Upper lobe of left lung (tissue), 6 donors: Measurements from ENCODE around the gene PRKCE. TPM values are rescaled to one million over a fixed set of nuclear protein-coding genes. Genes with fewer than 3 reads are reported as not detected.
A peak's percentile ranks its signal among the peaks of the same experiment; 100 is the strongest.

Experiments used
- ATAC-seq, 2 donors: fragments of 200-7000 bp; cut with Tn5 transposase; one replicate each; pipeline ENCODE4 v1.9.1; 2022; ENCODE audit warnings: mild to moderate bottlenecking in 2 of 2, moderate library complexity in 2 of 2; ENCODE audit not compliant: low FRiP score in 2 of 2
- DNase-seq, 2 donors: peaks; one replicate each; pipeline ENCODE4 v3.0.0-alpha.2; 2019 to 2020
- H3K27ac ChIP-seq, 4 donors: fragments of 200-600 bp; sonication (generic); one replicate each; pipeline ENCODE4 v1.5.1; 2016 to 2019
- H3K27me3 ChIP-seq, 4 donors: fragments of 200-600 bp; sonication (generic); one replicate each; pipeline ENCODE4 v1.5.1; 2017 to 2019
- H3K36me3 ChIP-seq, 4 donors: fragments of 200-600 bp; sonication (generic); one replicate each; pipeline ENCODE4 v1.5.1; 2016 to 2019
- H3K4me1 ChIP-seq, 4 donors: fragments of 200-600 bp; sonication (generic); one replicate each; pipeline ENCODE4 v1.5.1; 2018 to 2019
- H3K4me3 ChIP-seq, 4 donors: fragments of 200-600 bp; sonication (generic); one replicate each; pipeline ENCODE4 v1.5.1; 2017 to 2019; ENCODE audit warnings: mild to moderate bottlenecking in 2 of 4, moderate library complexity in 1 of 4
- H3K9me3 ChIP-seq, 4 donors: fragments of 200-600 bp; sonication (generic); one replicate each; pipeline ENCODE4 v1.5.1; 2018 to 2019
- CTCF ChIP-seq, 6 experiments: fragments of 450-650 bp in 4 of 6; fragments of 200-600 bp in 2 of 6; sonication (generic) in 2 of 6; IDR thresholded peaks; one replicate each; pipeline ENCODE4 v1.5.1; 2016 to 2019; ENCODE audit warnings: antibody characterized with exemption in 6 of 6
- EP300 ChIP-seq, 4 donors: sonication (generic); formaldehyde crosslinking; IDR thresholded peaks; one replicate each; pipeline ENCODE4 v1.5.1; 2017; ENCODE audit warnings: antibody characterized with exemption in 4 of 4, control low read depth in 2 of 4
- POLR2A ChIP-seq, 4 donors: fragments of 450-650 bp; IDR thresholded peaks; one replicate each; pipeline ENCODE4 v1.5.1; 2016 to 2017; ENCODE audit warnings: antibody characterized with exemption in 4 of 4, mild to moderate bottlenecking in 2 of 4
- POLR2AphosphoS5 ChIP-seq, 2 donors: sonication (generic); formaldehyde crosslinking; IDR thresholded peaks; one replicate each; pipeline ENCODE4 v1.5.1; 2017; ENCODE audit warnings: antibody characterized with exemption in 2 of 2
- WGBS, 2 donors: methylation state at CpG; one replicate each; pipeline ENCODE4 v1.1.5; 2017 to 2018; 5-methylcytosine and 5-hydroxymethylcytosine counted together
- total RNA-seq, 6 donors: library from RNA; depleted of rRNA in 4 of 6; stranded (reverse); fragments of >200 nt in 4 of 6; gene quantifications; one replicate each; pipeline versions ENCODE4 v1.1.0 to v1.2.1, GENCODE V29; 2016 to 2021
- donor health status: DM: no; HTN: no; CAD: no; lungs with moderate emphysema.
- donor health status: DM: no; HTN: yes; CAD: no; lungs with severe emphysema.

The PRKCE gene
- total RNA-seq, 6 donors from 2014 or later, result 54.9 to 124 (median 75.6) TPM

GRCh38 chr2:45909171-45909565 is 257.7 kb downstream of the PRKCE start:
- DNase-seq (no peak), ATAC-seq (no peak)
- no peaks in the 10 kb centered on the region for H3K9me3 ChIP-seq
- H3K27me3 ChIP-seq, result no peaks in the 10 kb centered on the region
- H3K4me1 ChIP-seq, result peaks cover 8 to 22% (median 12%) of the 10 kb centered on the region in 4 donors
- 95 to 97% methylated on average over 3 of the region's 3 CpGs for WGBS, 2 donors
- TF ChIP-seq POLR2AphosphoS5 (IDR thresholded peaks at IDR 0.05) (no peak), CTCF (IDR thresholded peaks at IDR 0.05) (no peak), POLR2A (IDR thresholded peaks at IDR 0.05) (no peak), EP300 (IDR thresholded peaks at IDR 0.05) (no peak)
- H3K27ac ChIP-seq, result peak overlapping the region in 3 of 4 donors; percentile 44 to 73 (median 46)
- no peaks in the 10 kb centered on the region for H3K36me3 ChIP-seq
- no peak overlapping the region for H3K4me3 ChIP-seq

- DNase-seq (peak in 1 of 2 donors; percentile 92), ATAC-seq (peak; percentile 50 to 85)
- TF ChIP-seq POLR2A (IDR thresholded peaks at IDR 0.05) (no peak), EP300 (IDR thresholded peaks at IDR 0.05) (peak in 3 of 4 donors; percentile 43 to 80 (median 65)), CTCF (IDR thresholded peaks at IDR 0.05) (no peak), POLR2AphosphoS5 (IDR thresholded peaks at IDR 0.05) (peak; percentile 35 to 72)
- WGBS, 2 donors, result 26 to 53% methylated on average over 5 of the region's 5 CpGs
- Histone ChIP-seq H3K4me1 (peaks cover 6 to 16% (median 11%) of the 10 kb centered on the region in 4 donors), H3K4me3 (no peak overlapping the region), H3K9me3 (no peaks in the 10 kb centered on the region), H3K27ac (peak overlapping the region; percentile 43 to 73 (median 45)), H3K27me3 (no peaks in the 10 kb centered on the region), H3K36me3 (no peaks in the 10 kb centered on the region)
These were observed 258.3 kb downstream of the PRKCE start for GRCh38 chr2:45909677-45910191.

GRCh38 chr2:45910473-45911060 is 259.1 kb downstream of the PRKCE start:
- Histone ChIP-seq H3K27me3 (no peaks in the 10 kb centered on the region), H3K4me3 (no peak overlapping the region), H3K4me1 (peaks cover 0 to 16% (median 9%) of the 10 kb centered on the region in 4 donors), H3K9me3 (no peaks in the 10 kb centered on the region), H3K36me3 (no peaks in the 10 kb centered on the region), H3K27ac (peak overlapping the region; percentile 43 to 73 (median 55))
- 88 to 91% methylated on average over 7 of the region's 7 CpGs for WGBS, 2 donors
- no peak for ATAC-seq
- peak in 1 of 2 donors; percentile 17 for DNase-seq
- TF ChIP-seq EP300 (IDR thresholded peaks at IDR 0.05), result no peak
- TF ChIP-seq POLR2AphosphoS5 (IDR thresholded peaks at IDR 0.05), result no peak

GRCh38 chr2:45911538-45911937 is 260.1 kb downstream of the PRKCE start:
- 93 to 95% methylated on average over 3 of the region's 3 CpGs for WGBS, 2 donors
- Histone ChIP-seq H3K4me1 (peaks cover 0 to 16% (median 9%) of the 10 kb centered on the region in 4 donors), H3K4me3 (no peak overlapping the region), H3K36me3 (no peaks in the 10 kb centered on the region), H3K27me3 (no peaks in the 10 kb centered on the region), H3K27ac (no peak overlapping the region), H3K9me3 (no peaks in the 10 kb centered on the region)
- no peak for DNase-seq
- no peak for TF ChIP-seq EP300 (IDR thresholded peaks at IDR 0.05)
- TF ChIP-seq CTCF (IDR thresholded peaks at IDR 0.05), result no peak
- TF ChIP-seq POLR2AphosphoS5 (IDR thresholded peaks at IDR 0.05), result no peak
- TF ChIP-seq POLR2A (IDR thresholded peaks at IDR 0.05), result no peak
- ATAC-seq, result no peak

- WGBS, 2 donors, result 84 to 89% methylated on average over 5 of the region's 5 CpGs
- peaks cover 0 to 16% (median 9%) of the 10 kb centered on the region in 4 donors for H3K4me1 ChIP-seq
- H3K27ac ChIP-seq, result no peak overlapping the region
- TF ChIP-seq CTCF (IDR thresholded peaks at IDR 0.05), result no peak
- TF ChIP-seq EP300 (IDR thresholded peaks at IDR 0.05), result no peak
- no peak for TF ChIP-seq POLR2A (IDR thresholded peaks at IDR 0.05)
- TF ChIP-seq POLR2AphosphoS5 (IDR thresholded peaks at IDR 0.05), result no peak
- ATAC-seq, result no peak
- no peaks in the 10 kb centered on the region for H3K36me3 ChIP-seq
- H3K9me3 ChIP-seq, result no peaks in the 10 kb centered on the region
- H3K4me3 ChIP-seq, result no peak overlapping the region
- no peaks in the 10 kb centered on the region for H3K27me3 ChIP-seq
- DNase-seq, result no peak
These were observed 260.6 kb downstream of the PRKCE start for GRCh38 chr2:45912109-45912508.
